ENCODE measurements around the gene UBA52. TPM values are rescaled to one million over a fixed set of nuclear protein-coding genes. Genes with fewer than 3 reads are reported as not detected.

UBA52 gene
- polyA plus RNA-seq, 1 donor from 2014 or later = 765 TPM

DNA sequence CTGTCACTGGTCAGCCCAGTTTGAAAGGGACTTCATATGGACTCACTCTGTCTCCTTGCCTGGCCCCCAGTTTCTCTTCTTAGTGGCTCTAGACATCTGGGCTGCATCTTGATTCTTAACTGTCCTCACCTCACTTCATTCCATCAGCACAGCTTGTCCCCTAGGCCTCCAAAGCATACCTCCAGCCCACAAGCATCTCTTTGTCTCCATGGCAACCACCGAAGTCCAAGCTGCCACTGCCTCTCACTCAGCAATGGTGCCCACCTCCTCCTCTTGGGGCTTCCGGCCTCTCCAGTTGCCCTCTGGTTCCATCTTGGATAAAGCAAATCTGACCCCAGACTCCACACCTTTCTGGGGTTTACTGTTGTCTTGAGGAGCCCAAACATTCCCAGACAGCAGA is 55.2 kb downstream of the UBA52 start:
- no peak overlapping the region for H3K9ac ChIP-seq (ENCODE audit: low read length)
- no peaks in the 10 kb centered on the region for H3K9me3 ChIP-seq (ENCODE audit: low read length)
- TF ChIP-seq, protein P1, sequence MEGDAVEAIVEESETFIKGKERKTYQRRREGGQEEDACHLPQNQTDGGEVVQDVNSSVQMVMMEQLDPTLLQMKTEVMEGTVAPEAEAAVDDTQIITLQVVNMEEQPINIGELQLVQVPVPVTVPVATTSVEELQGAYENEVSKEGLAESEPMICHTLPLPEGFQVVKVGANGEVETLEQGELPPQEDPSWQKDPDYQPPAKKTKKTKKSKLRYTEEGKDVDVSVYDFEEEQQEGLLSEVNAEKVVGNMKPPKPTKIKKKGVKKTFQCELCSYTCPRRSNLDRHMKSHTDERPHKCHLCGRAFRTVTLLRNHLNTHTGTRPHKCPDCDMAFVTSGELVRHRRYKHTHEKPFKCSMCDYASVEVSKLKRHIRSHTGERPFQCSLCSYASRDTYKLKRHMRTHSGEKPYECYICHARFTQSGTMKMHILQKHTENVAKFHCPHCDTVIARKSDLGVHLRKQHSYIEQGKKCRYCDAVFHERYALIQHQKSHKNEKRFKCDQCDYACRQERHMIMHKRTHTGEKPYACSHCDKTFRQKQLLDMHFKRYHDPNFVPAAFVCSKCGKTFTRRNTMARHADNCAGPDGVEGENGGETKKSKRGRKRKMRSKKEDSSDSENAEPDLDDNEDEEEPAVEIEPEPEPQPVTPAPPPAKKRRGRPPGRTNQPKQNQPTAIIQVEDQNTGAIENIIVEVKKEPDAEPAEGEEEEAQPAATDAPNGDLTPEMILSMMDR (IDR thresholded peaks at IDR 0.05; ENCODE audit: poor library complexity, severe bottlenecking) = no peak
- TF ChIP-seq TAF1 (IDR thresholded peaks at IDR 0.05; ENCODE audit: low read depth) = no peak
- TF ChIP-seq MXI1 (conservative IDR thresholded peaks at IDR 0.05; ENCODE audit: poor library complexity, severe bottlenecking) = no peak
- TF ChIP-seq SMC3 (conservative IDR thresholded peaks at IDR 0.05; ENCODE audit: poor library complexity) = no peak
- TF ChIP-seq POLR2AphosphoS5 (IDR thresholded peaks at IDR 0.05) = no peak
- no peak for TF ChIP-seq EP300 (conservative IDR thresholded peaks at IDR 0.05; ENCODE audit: poor library complexity, severe bottlenecking)
- TF ChIP-seq REST (IDR thresholded peaks at IDR 0.05; ENCODE audit: borderline replicate concordance) = no peak
- TF ChIP-seq EZH2 (IDR thresholded peaks at IDR 0.05; ENCODE audit: borderline replicate concordance, insufficient read depth, low read length, poor library complexity, severe bottlenecking) = no peak
- no peak for TF ChIP-seq RAD21 (conservative IDR thresholded peaks at IDR 0.05)
- no peaks in the 10 kb centered on the region for H4K20me1 ChIP-seq (ENCODE audit: insufficient read depth)
- H3K4me2 ChIP-seq (ENCODE audit: low read length) = no peak overlapping the region
- no peaks in the 10 kb centered on the region for H3K9me2 ChIP-seq (ENCODE audit: insufficient read depth, low read length)
- no peaks in the 10 kb centered on the region for H3F3A ChIP-seq (ENCODE audit: insufficient read depth, low read length, poor library complexity, severe bottlenecking)
- no peaks in the 10 kb centered on the region for H3K27me3 ChIP-seq (ENCODE audit: insufficient read depth, low read depth, low read length)
- H2AFZ ChIP-seq (ENCODE audit: low read depth, low read length) = no peak overlapping the region
- no peaks in the 10 kb centered on the region for H3K36me3 ChIP-seq (ENCODE audit: insufficient read depth, low read length)
- H3K27ac ChIP-seq (ENCODE audit: low read length) = peak overlapping the region; percentile 16
- H3K4me3 ChIP-seq (ENCODE audit: low read length) = no peak overlapping the region
- no peaks in the 10 kb centered on the region for H3K79me2 ChIP-seq (replicated peaks; ENCODE audit: insufficient read depth, low read length)

Other genes starting within 250 kb of the UBA52 start
- gene LSM4, start 248.8 kb upstream of the UBA52 start, polyA plus RNA-seq = 382 and 410 TPM in 2 replicates
- 5.9 and 10.9 TPM in 2 replicates for gene PGPEP1, start 231.3 kb upstream of the UBA52 start, polyA plus RNA-seq
- 1.6 TPM in 1 of 2 replicates, not detected in the other for gene GDF15, start 185.7 kb upstream of the UBA52 start, polyA plus RNA-seq
- gene LRRC25, start 174.2 kb upstream of the UBA52 start, polyA plus RNA-seq = not detected in 2 replicates
- 148 and 166 TPM in 2 replicates for gene SSBP4, start 152.5 kb upstream of the UBA52 start, polyA plus RNA-seq
- 123 and 164 TPM in 2 replicates for gene ISYNA1, start 133.7 kb upstream of the UBA52 start, polyA plus RNA-seq
- 7.2 and 8.8 TPM in 2 replicates for gene ELL, start 49.8 kb upstream of the UBA52 start, polyA plus RNA-seq
- 183 and 205 TPM in 2 replicates for gene FKBP8, start 28.3 kb upstream of the UBA52 start, polyA plus RNA-seq
- gene KXD1, start 14.0 kb upstream of the UBA52 start, polyA plus RNA-seq = 55.8 and 78.1 TPM in 2 replicates
- 214 and 277 TPM in 2 replicates for gene REX1BD, start 16.9 kb downstream of the UBA52 start, polyA plus RNA-seq
- 3.3 and 14.2 TPM in 2 replicates for gene CRLF1, start 34.9 kb downstream of the UBA52 start, polyA plus RNA-seq
- 138 and 173 TPM in 2 replicates for gene TMEM59L, start 41.0 kb downstream of the UBA52 start, polyA plus RNA-seq
- 4.7 and 8.0 TPM in 2 replicates for gene KLHL26, start 65.2 kb downstream of the UBA52 start, polyA plus RNA-seq
- 10.4 and 14.4 TPM in 2 replicates for gene CRTC1, start 111.8 kb downstream of the UBA52 start, polyA plus RNA-seq
- gene COMP, start 219.4 kb downstream of the UBA52 start, polyA plus RNA-seq = not detected in 2 replicates

Measured in neural cell (in vitro differentiated cells).